Progenitor cell of endocrine pancreas (in vitro differentiated cells): ENCODE data around the gene GP1BB. TPM values are rescaled to one million over a fixed set of nuclear protein-coding genes. Genes with fewer than 3 reads are reported as not detected.

Experiments
- DNase-seq: peaks from one replicate; pipeline ENCODE4 v3.0.0; 2021; ENCODE audit warnings: low spot score; ENCODE audit not compliant: unreplicated experiment
- H3K27ac Mint-ChIP-seq: 2 replicates; pipeline ENCODE4 v1.8.0; 2021; ENCODE audit warnings: mild to moderate bottlenecking, moderate library complexity, mixed read lengths
- H3K27me3 Mint-ChIP-seq: 2 replicates; pipeline ENCODE4 v1.8.0; 2021; ENCODE audit warnings: mixed read lengths
- H3K36me3 Mint-ChIP-seq: 2 replicates; pipeline ENCODE4 v1.8.0; 2022; ENCODE audit warnings: mixed read lengths; ENCODE audit not compliant: insufficient read depth
- H3K4me1 Mint-ChIP-seq: 2 replicates; pipeline ENCODE4 v1.8.0; 2021; ENCODE audit warnings: low read depth, mixed read lengths
- H3K4me3 Mint-ChIP-seq: 2 replicates; pipeline ENCODE4 v1.8.0; 2021; ENCODE audit warnings: low read depth, mild to moderate bottlenecking, moderate library complexity, mixed read lengths
- H3K9me3 Mint-ChIP-seq: 2 replicates; pipeline ENCODE4 v1.8.0; 2021; ENCODE audit warnings: low read depth, mixed read lengths
- CTCF ChIP-seq: fragments of 200-600 bp; sonication (generic); IDR thresholded peaks from one replicate; pipeline ENCODE4 v1.5.0; 2021; ENCODE audit warnings: antibody characterized with exemption, mild to moderate bottlenecking; ENCODE audit not compliant: unreplicated experiment
- total RNA-seq: library from RNA; stranded (reverse); gene quantifications from 2 replicates; pipeline ENCODE4 v1.2.1, GENCODE V29; 2021

GP1BB gene
- total RNA-seq, 1 donor from 2014 or later = 7.7 TPM

GRCh38 chr22:19710020-19710768 is 13.1 kb upstream of the GP1BB start:
- Mint-ChIP-seq H3K27ac (no peak overlapping the region), H3K36me3 (no peaks in the 10 kb centered on the region), H3K9me3 (no peaks in the 10 kb centered on the region), H3K27me3 (peaks cover 39% of the 10 kb centered on the region), H3K4me1 (no peaks in the 10 kb centered on the region), H3K4me3 (no peak overlapping the region)
- no peak for TF ChIP-seq CTCF
- DNase-seq = no peak

GRCh38 chr22:19710769-19711106 is 12.6 kb upstream of the GP1BB start:
- Mint-ChIP-seq H3K9me3 (no peaks in the 10 kb centered on the region), H3K36me3 (no peaks in the 10 kb centered on the region), H3K27me3 (peaks cover 37% of the 10 kb centered on the region), H3K27ac (no peak overlapping the region), H3K4me1 (no peaks in the 10 kb centered on the region), H3K4me3 (no peak overlapping the region)
- no peak for DNase-seq
- no peak for TF ChIP-seq CTCF

GRCh38 chr22:19713245-19713644 is 10.1 kb upstream of the GP1BB start:
- Mint-ChIP-seq H3K27me3 (peaks cover 43% of the 10 kb centered on the region), H3K9me3 (no peaks in the 10 kb centered on the region), H3K27ac (no peak overlapping the region), H3K4me3 (peak overlapping the region; percentile 79), H3K4me1 (peaks cover 2% of the 10 kb centered on the region), H3K36me3 (no peaks in the 10 kb centered on the region)
- DNase-seq = no peak
- TF ChIP-seq CTCF = no peak

GRCh38 chr22:19713650-19714311 is 9.6 kb upstream of the GP1BB start:
- no peak overlapping the region for H3K27ac Mint-ChIP-seq

More at GRCh38 chr22:19713650-19714311, 9.6 kb upstream of the GP1BB start:
- Mint-ChIP-seq H3K4me1 (peaks cover 2% of the 10 kb centered on the region), H3K27me3 (peaks cover 40% of the 10 kb centered on the region), H3K36me3 (no peaks in the 10 kb centered on the region), H3K4me3 (peak overlapping the region; percentile 79), H3K9me3 (no peaks in the 10 kb centered on the region)
- peak; percentile 26 for TF ChIP-seq CTCF
- no peak for DNase-seq
